Keratinocyte (primary cell): ENCODE data around the gene CDKL5.

ENCODE experiments used
- CTCF ChIP-seq, 3 experiments: IDR thresholded peaks in 1 of 3; conservative IDR thresholded peaks in 1 of 3; optimal IDR thresholded peaks in 1 of 3; 2 replicates in 2 of 3; 3 replicates in 1 of 3; pipeline versions ENCODE3 to v1.5.1; 2011; ENCODE audit warnings: low read length in 3 of 3, mild to moderate bottlenecking in 3 of 3, moderate library complexity in 2 of 3, control low read depth in 1 of 3, inconsistent platforms in 1 of 3; ENCODE audit not compliant: insufficient read depth in 2 of 3; ENCODE audit errors: extremely low read depth in 1 of 3
- EZH2 ChIP-seq: IDR thresholded peaks from one replicate; pipeline ENCODE4 v1.6.1; 2012; ENCODE audit warnings: inconsistent platforms, mild to moderate bottlenecking, low read length, moderate library complexity

- TF ChIP-seq CTCF (optimal IDR thresholded peaks at IDR 0.05 in 1 of 3, IDR thresholded peaks at IDR 0.05 in 1 of 3, conservative IDR thresholded peaks at IDR 0.05 in 1 of 3; ENCODE audit: extremely low read depth in 1 of 3, insufficient read depth in 2 of 3, low read length in 3 of 3) (peak; percentile 38 to 59 (median 57)), EZH2 (no peak)
Observed at GRCh38 chrX:18377796-18378195, 47.6 kb upstream of the CDKL5 start.
